ENCODE results near the gene FBF1.

DNA sequence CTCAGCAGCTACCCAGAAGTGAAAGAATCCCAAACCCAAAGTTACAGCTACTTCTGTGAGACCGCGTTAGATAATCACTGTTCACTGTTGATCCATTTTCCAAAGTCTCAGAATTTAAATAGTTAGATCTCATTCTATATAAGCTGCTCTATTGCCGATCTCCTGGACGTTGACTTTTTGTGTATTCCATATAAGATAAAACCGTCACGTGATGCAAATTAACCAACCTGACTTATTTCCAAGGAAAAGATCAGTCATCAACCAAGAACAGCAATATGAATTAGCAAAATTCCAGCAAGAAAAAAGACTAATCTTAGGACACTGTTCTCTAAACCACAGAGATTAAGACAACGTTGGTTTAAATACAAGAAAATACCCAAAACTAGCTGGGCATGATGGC lies 29.8 kb upstream of the FBF1 start:
- no peak for TF ChIP-seq EZH2 (IDR thresholded peaks at IDR 0.05; ENCODE audit: insufficient read depth, low read length)
- TF ChIP-seq, protein P1, sequence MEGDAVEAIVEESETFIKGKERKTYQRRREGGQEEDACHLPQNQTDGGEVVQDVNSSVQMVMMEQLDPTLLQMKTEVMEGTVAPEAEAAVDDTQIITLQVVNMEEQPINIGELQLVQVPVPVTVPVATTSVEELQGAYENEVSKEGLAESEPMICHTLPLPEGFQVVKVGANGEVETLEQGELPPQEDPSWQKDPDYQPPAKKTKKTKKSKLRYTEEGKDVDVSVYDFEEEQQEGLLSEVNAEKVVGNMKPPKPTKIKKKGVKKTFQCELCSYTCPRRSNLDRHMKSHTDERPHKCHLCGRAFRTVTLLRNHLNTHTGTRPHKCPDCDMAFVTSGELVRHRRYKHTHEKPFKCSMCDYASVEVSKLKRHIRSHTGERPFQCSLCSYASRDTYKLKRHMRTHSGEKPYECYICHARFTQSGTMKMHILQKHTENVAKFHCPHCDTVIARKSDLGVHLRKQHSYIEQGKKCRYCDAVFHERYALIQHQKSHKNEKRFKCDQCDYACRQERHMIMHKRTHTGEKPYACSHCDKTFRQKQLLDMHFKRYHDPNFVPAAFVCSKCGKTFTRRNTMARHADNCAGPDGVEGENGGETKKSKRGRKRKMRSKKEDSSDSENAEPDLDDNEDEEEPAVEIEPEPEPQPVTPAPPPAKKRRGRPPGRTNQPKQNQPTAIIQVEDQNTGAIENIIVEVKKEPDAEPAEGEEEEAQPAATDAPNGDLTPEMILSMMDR (IDR thresholded peaks at IDR 0.05; ENCODE audit: insufficient read depth, low read depth, low read length) = no peak

All from astrocyte (in vitro differentiated cells and primary cell).